Stomach (tissue), 4 donors: ENCODE results near the gene QRSL1.

Experiments
- CTCF ChIP-seq, 7 experiments: fragments of 450-650 bp in 4 of 7; fragments of 200-600 bp in 3 of 7; sonication (generic) in 3 of 7; IDR thresholded peaks; one replicate each; pipeline ENCODE4 v1.5.1; 2016 to 2019; ENCODE audit warnings: antibody characterized with exemption in 7 of 7, control low read depth in 2 of 7, mild to moderate bottlenecking in 1 of 7
- POLR2AphosphoS5 ChIP-seq, 3 donors: sonication (generic); formaldehyde crosslinking; IDR thresholded peaks; one replicate each; pipeline ENCODE4 v1.6.1; 2016; ENCODE audit warnings: antibody characterized with exemption in 3 of 3

DNA sequence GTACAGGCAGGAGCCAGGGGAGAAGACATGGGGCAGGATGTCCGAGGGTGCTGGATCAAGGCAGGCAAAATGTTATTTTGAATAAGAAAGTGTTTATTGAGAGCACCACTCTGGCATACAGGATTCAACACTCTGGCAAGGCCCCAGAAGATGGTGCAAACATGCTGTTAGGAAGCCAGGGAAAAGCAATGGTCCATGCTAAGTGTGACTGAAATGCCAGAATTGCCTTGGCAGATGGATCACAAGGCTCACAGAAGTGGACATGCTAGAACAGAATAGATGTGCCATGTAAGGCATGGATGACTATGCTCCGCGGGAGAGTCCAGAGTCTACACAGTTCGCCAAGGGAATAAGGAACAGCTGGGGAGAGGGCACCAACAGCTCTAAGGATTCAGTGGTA lies 54.6 kb downstream of the QRSL1 start:
- TF ChIP-seq CTCF (IDR thresholded peaks at IDR 0.05): no peak
- TF ChIP-seq POLR2AphosphoS5 (IDR thresholded peaks at IDR 0.05): no peak
